ENCODE measurements around the gene THG1L.

- TF ChIP-seq TAF1 (IDR thresholded peaks at IDR 0.05; ENCODE audit: borderline replicate concordance, low read depth, low read length) (no peak), MEF2A (IDR thresholded peaks at IDR 0.05; ENCODE audit: borderline replicate concordance, low read depth) (no peak), CTCF (IDR thresholded peaks at IDR 0.05) (no peak), FOXM1 (IDR thresholded peaks at IDR 0.05; ENCODE audit: low read depth) (no peak), TEAD4 (IDR thresholded peaks at IDR 0.05; ENCODE audit: borderline replicate concordance, insufficient read depth) (no peak), SMC3 (IDR thresholded peaks at IDR 0.05; ENCODE audit: low read depth, low read length) (no peak), JUND (IDR thresholded peaks at IDR 0.05) (no peak), EP300 (IDR thresholded peaks at IDR 0.05; ENCODE audit: borderline replicate concordance in 1 of 2, low read depth in 1 of 2, low read length in 1 of 2) (peak in 1 of 2 experiments; percentile 53; a peak in 1 of 4 replicates), PBX3 (IDR thresholded peaks at IDR 0.05) (no peak), REST (IDR thresholded peaks at IDR 0.05; ENCODE audit: low read depth, low read length) (no peak), GATA2 (CRISPR knock-in tag; IDR thresholded peaks at IDR 0.05) (peak; percentile 59), CHD2 (IDR thresholded peaks at IDR 0.05; ENCODE audit: low read length, partially characterized antibody) (peak; percentile 56)
Measured at GRCh38 chr5:157732596-157733262, 1.5 kb downstream of the THG1L start.

Measured in SK-N-SH (cell line).